Esophagus muscularis mucosa (tissue), 4 donors: ENCODE results near the gene CELF4. TPM values are rescaled to one million over a fixed set of nuclear protein-coding genes. Genes with fewer than 3 reads are reported as not detected.

ENCODE experiments used
- DNase-seq: peaks from one replicate; pipeline ENCODE4 v3.0.0-alpha.2; 2017; ENCODE audit errors: extremely low spot score
- H3K27ac ChIP-seq, 4 donors: fragments of 200-600 bp; sonication (generic); replicated peaks in 1 of 4; 1 replicate in 3 of 4; 2 replicates in 1 of 4; pipeline ENCODE4 v1.5.1; 2016 to 2019; ENCODE audit warnings: mild to moderate bottlenecking in 1 of 4
- H3K27me3 ChIP-seq, 4 donors: fragments of 200-600 bp; sonication (generic); one replicate each; pipeline versions ENCODE4 v1.5.1 to v1.6.0; 2016 to 2019
- H3K36me3 ChIP-seq, 4 donors: fragments of 200-600 bp; sonication (generic); one replicate each; pipeline ENCODE4 v1.5.1; 2016 to 2019
- H3K4me1 ChIP-seq, 4 donors: fragments of 200-600 bp; sonication (generic); one replicate each; pipeline ENCODE4 v1.5.1; 2016 to 2019
- H3K4me3 ChIP-seq, 4 donors: fragments of 200-600 bp; sonication (generic); 1 replicate in 2 of 4; 2 replicates in 2 of 4; pipeline ENCODE4 v1.5.1; 2016 to 2019; ENCODE audit warnings: mild to moderate bottlenecking in 4 of 4, moderate library complexity in 1 of 4
- H3K9me3 ChIP-seq, 4 donors: fragments of 200-600 bp; sonication (generic); 1 replicate in 3 of 4; 2 replicates in 1 of 4; pipeline ENCODE4 v1.5.1; 2016 to 2019
- EP300 ChIP-seq: sonication (generic); formaldehyde crosslinking; IDR thresholded peaks from one replicate; pipeline ENCODE4 v1.6.1; 2017; ENCODE audit warnings: antibody characterized with exemption
- POLR2A ChIP-seq: fragments of 450-650 bp; IDR thresholded peaks from one replicate; pipeline ENCODE4 v1.6.1; 2017; ENCODE audit warnings: antibody characterized with exemption, moderate library complexity, mild to moderate bottlenecking, low read depth
- POLR2AphosphoS5 ChIP-seq, 2 donors: sonication (generic); formaldehyde crosslinking; IDR thresholded peaks; one replicate each; pipeline ENCODE4 v1.6.1; 2017; ENCODE audit warnings: antibody characterized with exemption in 2 of 2
- WGBS: methylation state at CpG from one replicate; pipeline ENCODE4 v1.1.5; 2018; 5-methylcytosine and 5-hydroxymethylcytosine counted together
- intact Hi-C: fragments of 100-400 bp; cut with DNase I; formaldehyde crosslinking; loops from one replicate; pipeline ENCODE4 v1.15.1; 2023
- total RNA-seq, 4 donors: library from RNA; depleted of rRNA; stranded (reverse); fragments of >200 nt; gene quantifications; one replicate each; pipeline versions ENCODE4 v1.1.0 to v1.2.1, GENCODE V29; 2016
- TF ChIP-seq, protein P1 (sequence below), 3 experiments: fragments of 200-600 bp in 2 of 3; fragments of 450-650 bp in 1 of 3; sonication (generic) in 2 of 3; IDR thresholded peaks; one replicate each; pipeline ENCODE4 v1.5.1; 2017 to 2019; ENCODE audit warnings: antibody characterized with exemption in 3 of 3, mild to moderate bottlenecking in 2 of 3, moderate library complexity in 1 of 3

The CELF4 gene
- total RNA-seq, 4 donors from 2014 or later: 0.86 to 1.8 (median 1.7) TPM

DNA sequence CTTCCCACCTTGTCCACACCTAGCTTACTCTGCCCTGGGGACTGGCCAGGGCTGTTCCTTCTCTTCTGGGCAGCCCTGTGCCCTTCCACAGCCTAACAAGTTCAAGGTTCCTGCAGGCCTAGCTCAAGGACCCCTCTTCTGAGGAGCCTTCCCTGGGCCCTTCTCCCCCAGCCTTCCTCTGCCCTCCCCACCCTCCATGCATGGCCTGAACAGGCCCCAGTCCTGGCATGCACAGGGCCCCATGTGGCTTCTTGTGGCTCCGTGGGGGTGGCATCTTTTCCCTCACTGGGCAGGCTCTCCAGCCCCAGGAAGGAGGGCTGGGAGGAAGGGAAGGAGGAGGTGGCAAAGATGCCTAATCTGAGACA, 162.9 kb downstream of the CELF4 start:
- H3K4me3 ChIP-seq: no peak overlapping the region
- intact Hi-C loops: no loop called here
- TF ChIP-seq POLR2AphosphoS5 (IDR thresholded peaks at IDR 0.05) (no peak), EP300 (no peak), POLR2A (no peak)
- TF ChIP-seq, protein P1, sequence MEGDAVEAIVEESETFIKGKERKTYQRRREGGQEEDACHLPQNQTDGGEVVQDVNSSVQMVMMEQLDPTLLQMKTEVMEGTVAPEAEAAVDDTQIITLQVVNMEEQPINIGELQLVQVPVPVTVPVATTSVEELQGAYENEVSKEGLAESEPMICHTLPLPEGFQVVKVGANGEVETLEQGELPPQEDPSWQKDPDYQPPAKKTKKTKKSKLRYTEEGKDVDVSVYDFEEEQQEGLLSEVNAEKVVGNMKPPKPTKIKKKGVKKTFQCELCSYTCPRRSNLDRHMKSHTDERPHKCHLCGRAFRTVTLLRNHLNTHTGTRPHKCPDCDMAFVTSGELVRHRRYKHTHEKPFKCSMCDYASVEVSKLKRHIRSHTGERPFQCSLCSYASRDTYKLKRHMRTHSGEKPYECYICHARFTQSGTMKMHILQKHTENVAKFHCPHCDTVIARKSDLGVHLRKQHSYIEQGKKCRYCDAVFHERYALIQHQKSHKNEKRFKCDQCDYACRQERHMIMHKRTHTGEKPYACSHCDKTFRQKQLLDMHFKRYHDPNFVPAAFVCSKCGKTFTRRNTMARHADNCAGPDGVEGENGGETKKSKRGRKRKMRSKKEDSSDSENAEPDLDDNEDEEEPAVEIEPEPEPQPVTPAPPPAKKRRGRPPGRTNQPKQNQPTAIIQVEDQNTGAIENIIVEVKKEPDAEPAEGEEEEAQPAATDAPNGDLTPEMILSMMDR (IDR thresholded peaks at IDR 0.05): no peak
- H3K27ac ChIP-seq: peak overlapping the region in 2 of 4 donors; percentile 19 to 34
- DNase-seq: no peak
- no peaks in the 10 kb centered on the region for H3K36me3 ChIP-seq
- H3K9me3 ChIP-seq: no peaks in the 10 kb centered on the region
- 38% methylated on average over 1 of the region's 1 CpG for WGBS
- no peaks in the 10 kb centered on the region for H3K27me3 ChIP-seq
- peaks cover 6 to 17% (median 14%) of the 10 kb centered on the region in 4 donors for H3K4me1 ChIP-seq

DNA sequence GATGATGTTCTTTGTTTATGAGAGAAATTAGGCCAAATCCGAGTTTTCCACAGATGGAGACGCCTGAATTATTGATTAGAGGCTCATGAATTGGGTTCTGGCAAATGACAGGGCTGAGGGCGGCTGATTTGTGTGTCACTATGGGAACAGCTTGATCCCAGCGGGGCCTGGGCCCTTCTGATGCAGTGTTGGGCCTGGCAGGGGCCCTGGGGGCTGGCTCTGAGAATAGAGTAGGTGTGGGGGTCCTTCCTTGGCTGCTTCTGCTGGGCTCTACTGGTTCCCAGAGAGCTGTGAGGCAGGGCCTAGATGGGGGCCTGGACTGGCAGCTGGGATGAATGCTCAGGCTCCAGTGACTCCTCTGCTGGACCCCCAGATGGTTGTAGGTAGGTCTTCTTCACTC, 164.8 kb downstream of the CELF4 start:
- Histone ChIP-seq H3K9me3 (no peaks in the 10 kb centered on the region), H3K4me3 (no peak overlapping the region), H3K27ac (no peak overlapping the region), H3K27me3 (no peaks in the 10 kb centered on the region), H3K4me1 (peaks cover 6 to 17% (median 14%) of the 10 kb centered on the region in 4 donors), H3K36me3 (no peaks in the 10 kb centered on the region)
- no peak for TF ChIP-seq POLR2A
- TF ChIP-seq, protein P1 (IDR thresholded peaks at IDR 0.05): no peak
- no peak for TF ChIP-seq POLR2AphosphoS5 (IDR thresholded peaks at IDR 0.05)
- WGBS: 89% methylated on average over 4 of the region's 4 CpGs
- no peak for DNase-seq
- intact Hi-C loops: no loop called here

DNA sequence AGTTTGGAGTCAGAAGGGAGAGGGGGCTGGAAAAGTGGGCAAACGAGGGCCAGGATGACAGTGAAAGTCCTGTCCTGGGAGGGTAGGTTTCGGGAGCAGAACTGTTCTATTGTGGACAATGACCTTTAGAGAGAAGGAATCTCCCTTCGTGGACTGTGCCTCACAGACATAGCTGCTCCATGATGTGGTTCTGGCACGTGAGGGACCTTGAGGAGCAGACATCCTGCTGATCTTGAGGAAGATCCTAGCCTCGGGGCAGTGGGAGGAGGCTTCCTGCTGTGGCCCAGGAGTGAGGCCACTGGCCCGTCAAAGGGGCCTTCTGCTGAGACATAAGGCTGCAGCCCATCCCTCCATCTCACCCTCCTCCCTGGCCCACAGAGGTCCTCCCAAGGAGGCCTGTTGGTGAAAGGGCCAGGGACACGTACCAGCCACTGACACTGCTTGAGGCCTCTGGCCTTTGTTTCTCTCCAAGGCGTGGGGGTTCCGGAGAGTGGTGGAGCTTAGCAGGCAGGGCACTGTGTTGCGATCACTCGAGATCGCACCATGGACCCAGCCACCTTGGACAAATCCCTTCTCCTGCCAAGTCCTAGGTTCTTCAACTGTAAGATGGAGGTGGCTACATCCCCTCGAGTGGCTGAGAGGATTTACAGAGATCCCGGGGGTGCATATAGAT, 167.2 kb downstream of the CELF4 start:
- DNase-seq: no peak
- WGBS: 92% methylated on average over 8 of the region's 14 CpGs
- TF ChIP-seq EP300 (no peak), POLR2AphosphoS5 (IDR thresholded peaks at IDR 0.05) (no peak), POLR2A (no peak)
- TF ChIP-seq, protein P1 (IDR thresholded peaks at IDR 0.05): no peak
- Histone ChIP-seq H3K9me3 (no peaks in the 10 kb centered on the region), H3K36me3 (no peaks in the 10 kb centered on the region), H3K4me1 (peaks cover 15 to 27% (median 25%) of the 10 kb centered on the region in 4 donors), H3K27ac (no peak overlapping the region), H3K4me3 (no peak overlapping the region), H3K27me3 (no peaks in the 10 kb centered on the region)
- intact Hi-C loops: no loop called here

DNA sequence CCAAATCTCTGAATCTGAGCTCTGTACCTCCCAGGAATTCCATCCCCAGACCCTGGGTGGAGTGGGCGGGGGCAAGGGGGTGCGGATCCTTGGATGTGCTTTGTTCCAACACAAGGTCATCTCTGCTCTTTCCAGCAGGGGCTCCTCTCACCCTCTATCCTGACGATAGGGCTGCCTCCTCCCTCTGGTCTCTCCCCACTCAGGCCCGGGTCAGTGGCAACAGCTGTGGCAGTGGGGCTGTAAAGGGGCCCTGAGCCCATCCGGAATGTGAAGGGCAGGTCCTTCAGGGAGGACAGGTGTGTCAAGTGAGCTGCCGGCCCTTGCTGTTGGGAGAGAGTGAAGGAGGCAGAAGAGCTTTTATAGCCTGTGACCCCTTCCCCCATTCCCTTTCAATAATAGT, 167.8 kb downstream of the CELF4 start:
- TF ChIP-seq, protein P1 (IDR thresholded peaks at IDR 0.05): no peak
- TF ChIP-seq POLR2AphosphoS5 (IDR thresholded peaks at IDR 0.05): no peak
- WGBS: 96% methylated on average over 5 of the region's 6 CpGs
- Histone ChIP-seq H3K9me3 (no peaks in the 10 kb centered on the region), H3K27me3 (no peaks in the 10 kb centered on the region), H3K4me3 (no peak overlapping the region), H3K27ac (no peak overlapping the region), H3K36me3 (no peaks in the 10 kb centered on the region), H3K4me1 (peaks cover 11 to 24% (median 21%) of the 10 kb centered on the region in 4 donors)
- intact Hi-C loops: no loop called here
- no peak for DNase-seq
